ENCODE results near the gene SORCS2.

DNA sequence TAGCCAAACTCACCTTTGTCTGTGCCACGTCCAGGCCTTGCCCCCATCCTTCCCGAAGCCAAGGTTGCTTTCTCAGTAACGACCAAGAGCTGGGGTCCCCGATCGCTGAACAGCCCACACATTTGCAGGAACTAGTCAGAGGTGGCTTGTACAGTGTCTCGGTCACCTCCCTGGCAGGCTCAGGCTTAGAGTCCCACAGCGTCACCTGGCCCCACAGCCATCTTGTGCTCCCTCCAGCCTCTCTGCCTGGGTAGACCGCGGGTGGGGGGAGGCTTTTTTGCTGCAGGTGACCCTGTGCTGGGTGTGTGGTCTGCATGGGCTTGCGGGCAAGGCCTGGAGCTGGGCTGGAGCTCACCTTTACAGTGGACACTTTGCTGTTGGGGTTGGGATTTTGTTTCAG, 182.2 kb downstream of the SORCS2 start:
- TF ChIP-seq, protein P1, sequence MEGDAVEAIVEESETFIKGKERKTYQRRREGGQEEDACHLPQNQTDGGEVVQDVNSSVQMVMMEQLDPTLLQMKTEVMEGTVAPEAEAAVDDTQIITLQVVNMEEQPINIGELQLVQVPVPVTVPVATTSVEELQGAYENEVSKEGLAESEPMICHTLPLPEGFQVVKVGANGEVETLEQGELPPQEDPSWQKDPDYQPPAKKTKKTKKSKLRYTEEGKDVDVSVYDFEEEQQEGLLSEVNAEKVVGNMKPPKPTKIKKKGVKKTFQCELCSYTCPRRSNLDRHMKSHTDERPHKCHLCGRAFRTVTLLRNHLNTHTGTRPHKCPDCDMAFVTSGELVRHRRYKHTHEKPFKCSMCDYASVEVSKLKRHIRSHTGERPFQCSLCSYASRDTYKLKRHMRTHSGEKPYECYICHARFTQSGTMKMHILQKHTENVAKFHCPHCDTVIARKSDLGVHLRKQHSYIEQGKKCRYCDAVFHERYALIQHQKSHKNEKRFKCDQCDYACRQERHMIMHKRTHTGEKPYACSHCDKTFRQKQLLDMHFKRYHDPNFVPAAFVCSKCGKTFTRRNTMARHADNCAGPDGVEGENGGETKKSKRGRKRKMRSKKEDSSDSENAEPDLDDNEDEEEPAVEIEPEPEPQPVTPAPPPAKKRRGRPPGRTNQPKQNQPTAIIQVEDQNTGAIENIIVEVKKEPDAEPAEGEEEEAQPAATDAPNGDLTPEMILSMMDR (IDR thresholded peaks at IDR 0.05; ENCODE audit: low read depth, low read length) = no peak
- TF ChIP-seq POLR2A (IDR thresholded peaks at IDR 0.05; ENCODE audit: extremely low read depth, insufficient read length) (no peak), MYC (IDR thresholded peaks at IDR 0.05; ENCODE audit: low read depth, low read length) (no peak)
